CD4-positive, CD25-positive, alpha-beta regulatory T cell (primary cell): ENCODE data around the gene FOXI1. TPM values are rescaled to one million over a fixed set of nuclear protein-coding genes. Genes with fewer than 3 reads are reported as not detected.
"Not testable (repeated sequence)": the region's sequence is repeated elsewhere in the genome, so short reads cannot be mapped to it uniquely, and the experiment has no call there.

Experiments
- ATAC-seq, 2 donors: fragments of 150-1000 bp; cut with Tn5 transposase; one replicate each; pipeline ENCODE4 v1.10.0; 2021; ENCODE audit warnings: low read depth in 2 of 2, moderate number of reproducible peaks in 2 of 2, moderate library complexity in 1 of 2
- DNase-seq, 3 donors: peaks; one replicate each; pipeline versions ENCODE4 v3.0.0 to v3.0.0-alpha.2; 2012 to 2022; ENCODE audit warnings: mixed read lengths in 1 of 3
- H3K27ac ChIP-seq: one replicate; pipeline ENCODE4 v1.7.0; 2013; ENCODE audit warnings: mild to moderate bottlenecking, low read length; ENCODE audit not compliant: insufficient read depth, poor library complexity, severe bottlenecking
- H3K27me3 ChIP-seq: one replicate; pipeline ENCODE4 v1.7.0; 2013; ENCODE audit warnings: low read length; ENCODE audit not compliant: control insufficient read depth, insufficient read depth
- H3K36me3 ChIP-seq: one replicate; pipeline ENCODE4 v1.7.0; 2013; ENCODE audit warnings: mild to moderate bottlenecking, low read length, moderate library complexity; ENCODE audit not compliant: control insufficient read depth, insufficient read depth
- H3K4me1 ChIP-seq: 2 replicates; pipeline ENCODE4 v1.7.0; 2013; ENCODE audit warnings: mild to moderate bottlenecking, low read length; ENCODE audit not compliant: insufficient read depth, control insufficient read depth, poor library complexity, severe bottlenecking
- H3K4me3 ChIP-seq: one replicate; pipeline ENCODE4 v1.7.0; 2013; ENCODE audit warnings: low read depth, mild to moderate bottlenecking, low read length, moderate library complexity
- H3K9me3 ChIP-seq, 2 experiments: 1 replicate in 1 of 2; 2 replicates in 1 of 2; pipeline ENCODE4 v1.7.0; 2013; ENCODE audit warnings: low read length in 2 of 2, mild to moderate bottlenecking in 1 of 2, moderate library complexity in 1 of 2; ENCODE audit not compliant: control insufficient read depth in 2 of 2
- H3K27ac Mint-ChIP-seq, 3 donors: one replicate each; pipeline ENCODE4 v1.8.0; 2020 to 2022; ENCODE audit warnings: mild to moderate bottlenecking in 3 of 3, mixed read lengths in 3 of 3, moderate library complexity in 2 of 3
- H3K27me3 Mint-ChIP-seq: one replicate; pipeline ENCODE4 v1.8.0; 2022; ENCODE audit warnings: mild to moderate bottlenecking, mixed read lengths
- H3K36me3 Mint-ChIP-seq: one replicate; pipeline ENCODE4 v1.8.0; 2020; ENCODE audit warnings: mixed read lengths
- H3K4me1 Mint-ChIP-seq, 4 donors: one replicate each; pipeline ENCODE4 v1.8.0; 2020 to 2022; ENCODE audit warnings: mixed read lengths in 4 of 4, mild to moderate bottlenecking in 1 of 4
- H3K4me3 Mint-ChIP-seq, 4 donors: one replicate each; pipeline ENCODE4 v1.8.0; 2020 to 2022; ENCODE audit warnings: mild to moderate bottlenecking in 4 of 4, mixed read lengths in 4 of 4, moderate library complexity in 3 of 4
- H3K9me3 Mint-ChIP-seq, 7 donors: one replicate each; pipeline ENCODE4 v1.8.0; 2020 to 2022; ENCODE audit warnings: mixed read lengths in 7 of 7, mild to moderate bottlenecking in 3 of 7, moderate library complexity in 2 of 7
- polyA plus RNA-seq, 4 donors: library from polyadenylated mRNA; unstranded; fragments of 300-500 nt; fragmentation: Illumina TruSeq; gene quantifications; one replicate each; pipeline ENCODE4 v1.2.3, GENCODE V29; 2021
- total RNA-seq: library from RNA; stranded (reverse); gene quantifications from one replicate; pipeline ENCODE4 v1.2.3, GENCODE V29; 2022

Gene FOXI1
- total and polyA plus RNA-seq, 5 donors from 2014 or later: not detected

- no peak overlapping the region for H3K27ac ChIP-seq
- no peak overlapping the region for H3K4me3 ChIP-seq
- peaks cover 0 to 1% (median 0%) of the 10 kb centered on the region in 7 donors for H3K9me3 Mint-ChIP-seq
- H3K36me3 Mint-ChIP-seq: peaks cover 85% of the 10 kb centered on the region
- no peaks in the 10 kb centered on the region for H3K4me1 Mint-ChIP-seq
- DNase-seq (no peak), ATAC-seq (no peak)
- H3K4me3 Mint-ChIP-seq: no peak overlapping the region
- no peaks in the 10 kb centered on the region for H3K4me1 ChIP-seq
- H3K9me3 ChIP-seq: no peaks in the 10 kb centered on the region
- H3K27me3 Mint-ChIP-seq: no peaks in the 10 kb centered on the region
- peak overlapping the region in 1 of 3 donors; percentile 59 for H3K27ac Mint-ChIP-seq
- H3K27me3 ChIP-seq: no peaks in the 10 kb centered on the region
- H3K36me3 ChIP-seq: peaks cover 97% of the 10 kb centered on the region
These were observed 25.5 kb upstream of the FOXI1 start for GRCh38 chr5:170080217-170080616.

GRCh38 chr5:170080786-170081445, 24.8 kb upstream of the FOXI1 start:
- Mint-ChIP-seq H3K9me3 (peaks cover 0 to 1% (median 0%) of the 10 kb centered on the region in 7 donors), H3K4me3 (no peak overlapping the region), H3K27ac (no peak overlapping the region), H3K4me1 (no peaks in the 10 kb centered on the region), H3K27me3 (no peaks in the 10 kb centered on the region), H3K36me3 (peaks cover 85% of the 10 kb centered on the region)
- peaks cover 92% of the 10 kb centered on the region for H3K36me3 ChIP-seq
- no peak overlapping the region for H3K4me3 ChIP-seq
- ATAC-seq: no peak
- no peaks in the 10 kb centered on the region for H3K27me3 ChIP-seq
- no peaks in the 10 kb centered on the region for H3K4me1 ChIP-seq
- H3K9me3 ChIP-seq: no peaks in the 10 kb centered on the region
- DNase-seq: no peak
- H3K27ac ChIP-seq: no peak overlapping the region

GRCh38 chr5:170081616-170082015, 24.1 kb upstream of the FOXI1 start:
- Histone ChIP-seq H3K36me3 (peaks cover 86% of the 10 kb centered on the region), H3K27me3 (no peaks in the 10 kb centered on the region), H3K4me1 (no peaks in the 10 kb centered on the region), H3K27ac (no peak overlapping the region), H3K9me3 (no peaks in the 10 kb centered on the region), H3K4me3 (no peak overlapping the region)
- DNase-seq: no peak
- H3K4me3 Mint-ChIP-seq: no peak overlapping the region
- no peak for ATAC-seq
- H3K9me3 Mint-ChIP-seq: peaks cover 0 to 1% (median 0%) of the 10 kb centered on the region in 7 donors
- H3K36me3 Mint-ChIP-seq: peaks cover 84% of the 10 kb centered on the region
- H3K4me1 Mint-ChIP-seq: no peaks in the 10 kb centered on the region
- H3K27me3 Mint-ChIP-seq: no peaks in the 10 kb centered on the region
- H3K27ac Mint-ChIP-seq: no peak overlapping the region

GRCh38 chr5:170082701-170083100, 23.0 kb upstream of the FOXI1 start:
- peaks cover 74% of the 10 kb centered on the region for H3K36me3 Mint-ChIP-seq
- peaks cover 0 to 2% (median 0%) of the 10 kb centered on the region in 4 donors for H3K4me1 Mint-ChIP-seq

DNA sequence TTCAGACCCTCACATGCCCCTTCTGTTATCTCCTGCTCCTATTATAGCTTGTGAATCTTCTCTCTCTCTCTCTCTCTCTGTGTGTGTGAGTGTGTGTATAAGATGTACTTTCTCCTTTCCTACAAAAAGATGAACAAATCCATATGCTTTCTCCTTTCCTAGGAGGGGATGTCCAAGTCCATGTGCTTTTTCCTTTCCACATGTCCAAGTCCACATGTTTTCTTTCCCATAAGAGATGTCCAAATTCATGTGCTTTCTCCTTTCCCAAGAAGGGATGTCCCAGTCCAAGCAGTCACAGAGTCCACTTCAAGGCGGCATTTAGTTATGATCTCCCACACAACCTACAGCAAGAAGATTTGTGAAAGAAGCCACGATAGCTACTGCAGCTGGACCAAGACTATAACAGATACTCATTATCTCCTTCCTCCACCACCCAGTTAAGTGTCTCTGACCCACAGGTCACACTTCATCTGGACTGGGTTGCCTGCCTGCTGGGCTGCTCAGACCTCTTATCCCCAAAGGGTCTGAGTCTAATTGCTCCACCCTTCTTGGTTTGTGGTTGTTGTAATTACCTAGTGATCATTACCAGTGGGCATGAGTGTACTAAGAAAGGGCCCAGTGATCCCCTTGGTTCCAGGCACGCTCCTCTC, 18.4 kb upstream of the FOXI1 start:
- Histone ChIP-seq H3K27me3 (no peaks in the 10 kb centered on the region), H3K9me3 (no peaks in the 10 kb centered on the region), H3K4me1 (no peaks in the 10 kb centered on the region), H3K4me3 (no peak overlapping the region), H3K36me3 (peaks cover 35% of the 10 kb centered on the region), H3K27ac (no peak overlapping the region)
- Mint-ChIP-seq H3K36me3 (peaks cover 38% of the 10 kb centered on the region), H3K4me1 (peaks cover 0 to 2% (median 0%) of the 10 kb centered on the region in 4 donors), H3K27me3 (no peaks in the 10 kb centered on the region), H3K4me3 (no peak overlapping the region), H3K27ac (no peak overlapping the region), H3K9me3 (no peaks in the 10 kb centered on the region)
- DNase-seq: no peak
- no peak for ATAC-seq

More at GRCh38 chr5:170082701-170083100, 23.0 kb upstream of the FOXI1 start:
- DNase-seq: no peak
- Mint-ChIP-seq H3K9me3 (peaks cover 0 to 1% (median 0%) of the 10 kb centered on the region in 7 donors), H3K27ac (no peak overlapping the region), H3K27me3 (no peaks in the 10 kb centered on the region), H3K4me3 (no peak overlapping the region)
- ATAC-seq: no peak
- Histone ChIP-seq H3K9me3 (no peaks in the 10 kb centered on the region), H3K36me3 (peaks cover 81% of the 10 kb centered on the region), H3K4me1 (no peaks in the 10 kb centered on the region), H3K4me3 (no peak overlapping the region), H3K27ac (no peak overlapping the region), H3K27me3 (no peaks in the 10 kb centered on the region)

DNA sequence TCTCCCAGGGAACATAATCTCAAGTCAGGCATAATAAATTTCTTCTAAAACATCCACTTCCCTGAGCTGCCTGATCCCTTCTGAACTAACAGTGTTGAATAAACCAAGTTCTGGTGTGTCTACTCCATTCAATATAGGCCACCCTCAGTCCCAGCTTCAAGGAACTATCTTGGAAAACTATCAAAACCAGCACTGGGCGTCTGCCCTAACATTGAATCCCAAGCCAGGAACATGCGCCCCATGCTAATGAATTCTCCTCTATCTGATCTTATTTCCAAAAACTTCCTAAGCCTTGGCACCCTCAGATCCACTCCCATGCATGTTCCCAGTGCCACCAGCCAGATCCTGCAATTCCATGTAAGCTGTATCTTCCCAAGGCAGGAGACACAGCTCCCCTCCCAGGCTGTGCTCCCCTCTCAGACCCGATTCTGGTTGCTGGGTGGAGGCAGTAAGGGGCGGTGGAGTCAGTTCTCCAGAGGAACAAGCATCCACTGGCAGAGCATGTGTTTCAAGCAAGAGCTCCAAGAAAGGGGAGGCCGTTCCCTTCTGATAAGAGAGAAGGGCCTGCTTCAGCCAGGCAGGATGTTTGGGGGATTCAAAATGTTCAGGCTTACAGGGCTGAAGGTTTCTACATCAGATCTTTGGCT, 13.1 kb upstream of the FOXI1 start:
- no peak overlapping the region for H3K27ac ChIP-seq
- H3K27ac Mint-ChIP-seq: no peak overlapping the region
- H3K9me3 Mint-ChIP-seq: no peaks in the 10 kb centered on the region
- no peaks in the 10 kb centered on the region for H3K4me1 ChIP-seq
- no peak overlapping the region for H3K4me3 ChIP-seq
- no peak overlapping the region for H3K4me3 Mint-ChIP-seq
- H3K27me3 ChIP-seq: no peaks in the 10 kb centered on the region
- no peaks in the 10 kb centered on the region for H3K36me3 ChIP-seq
- no peaks in the 10 kb centered on the region for H3K36me3 Mint-ChIP-seq
- ATAC-seq: no peak
- H3K4me1 Mint-ChIP-seq: no peaks in the 10 kb centered on the region
- no peak for DNase-seq
- no peaks in the 10 kb centered on the region for H3K9me3 ChIP-seq
- H3K27me3 Mint-ChIP-seq: peaks cover 6% of the 10 kb centered on the region

DNA sequence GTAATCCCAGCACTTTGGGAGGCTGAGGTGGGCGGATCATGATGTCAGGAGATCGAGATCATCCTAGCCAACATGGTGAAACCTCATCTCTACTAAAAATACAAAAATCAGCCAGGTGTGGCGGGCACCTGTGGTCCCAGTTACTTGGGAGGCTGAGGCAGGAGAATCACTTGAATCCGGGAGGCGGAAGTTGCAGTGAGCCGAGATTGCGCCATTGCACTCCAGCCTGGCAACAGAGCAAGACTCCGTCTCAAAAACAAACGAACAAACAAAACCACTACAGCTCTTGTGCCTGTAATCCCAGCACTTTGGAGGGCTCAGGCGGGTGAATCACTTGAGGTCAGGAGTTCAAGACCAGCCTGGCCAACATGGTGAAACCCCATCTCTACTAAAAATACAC, 11.4 kb upstream of the FOXI1 start:
- H3K27ac Mint-ChIP-seq, H3K36me3 ChIP-seq, H3K9me3 ChIP-seq, H3K4me1 ChIP-seq, DNase-seq, H3K9me3 Mint-ChIP-seq, H3K4me1 Mint-ChIP-seq, H3K36me3 Mint-ChIP-seq, ATAC-seq, H3K27ac ChIP-seq, H3K4me3 Mint-ChIP-seq, H3K27me3 ChIP-seq, H3K4me3 ChIP-seq: not testable (repeated sequence)
- H3K27me3 Mint-ChIP-seq: peaks cover 11% of the 10 kb centered on the region
